HL-60/S4 treated with phorbol 12-myristate 13-acetate at 8.2 ng/mL for 4 days and 3 days (cell line): ENCODE measurements around the gene C14orf180.
"Not testable (repeated sequence)": the region's sequence is repeated elsewhere in the genome, so short reads cannot be mapped to it uniquely, and the experiment has no call there.

Experiments
- in situ Hi-C: fragments of 300-500 bp; cut with MboI; formaldehyde crosslinking; loops from 2 replicates; pipeline ENCODE4 v1.15.0; 2022; ENCODE audit warnings: low sequenced_read_pairs

The C14orf180 gene

GRCh38 chr14:104577426-104577825 lies 2.1 kb upstream of the C14orf180 start:
- in situ Hi-C loops, result no loop called here

- in situ Hi-C loops, result no loop called here
These were observed 1.7 kb upstream of the C14orf180 start for GRCh38 chr14:104577847-104578301.

GRCh38 chr14:104578321-104578720 lies 1.2 kb upstream of the C14orf180 start:
- in situ Hi-C loops, result no loop called here

DNA sequence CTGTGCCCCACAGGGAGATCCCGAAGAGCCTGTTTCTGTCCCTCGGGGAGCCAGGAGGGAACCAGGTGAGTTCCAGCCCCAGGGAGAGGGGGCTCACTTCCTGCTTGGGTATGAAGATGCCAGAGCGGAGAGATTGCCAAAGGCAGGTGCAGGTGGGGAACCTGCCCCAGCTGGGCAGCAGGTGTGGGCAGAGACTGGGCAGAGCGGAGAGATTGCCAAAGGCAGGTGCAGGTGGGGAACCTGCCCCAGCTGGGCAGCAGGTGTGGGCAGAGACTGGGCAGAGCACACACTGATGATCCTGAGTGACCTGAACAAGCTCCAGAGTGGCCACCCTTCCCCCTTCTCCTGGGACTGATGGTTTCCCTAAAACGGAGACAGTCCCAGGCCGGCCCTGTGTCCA lies 375 bp downstream of the C14orf180 start:
- in situ Hi-C loops, result not testable (repeated sequence)

DNA sequence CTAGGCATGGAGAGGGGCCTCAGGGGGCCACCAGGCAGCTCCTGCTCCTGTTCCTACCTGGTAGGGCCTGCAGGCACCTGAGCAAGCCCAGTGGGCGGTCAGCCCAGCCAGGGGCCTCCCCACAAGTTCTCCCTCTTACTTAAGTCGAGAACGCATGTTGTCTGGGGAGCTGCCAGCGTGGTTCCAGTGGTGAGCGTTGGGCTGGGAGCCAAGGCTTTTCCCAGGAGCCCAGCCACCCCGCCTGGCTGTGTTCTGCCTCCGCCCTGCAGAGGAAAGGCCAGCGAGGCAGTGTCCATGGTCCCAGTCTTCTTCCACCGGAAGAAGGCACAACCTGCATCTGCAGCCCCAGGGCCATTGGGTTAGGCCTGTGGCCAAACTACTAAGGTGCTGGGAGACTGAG lies 1.4 kb downstream of the C14orf180 start:
- in situ Hi-C loops, result no loop called here

GRCh38 chr14:104581521-104581920 lies 2.0 kb downstream of the C14orf180 start:
- in situ Hi-C loops, result no loop called here

DNA sequence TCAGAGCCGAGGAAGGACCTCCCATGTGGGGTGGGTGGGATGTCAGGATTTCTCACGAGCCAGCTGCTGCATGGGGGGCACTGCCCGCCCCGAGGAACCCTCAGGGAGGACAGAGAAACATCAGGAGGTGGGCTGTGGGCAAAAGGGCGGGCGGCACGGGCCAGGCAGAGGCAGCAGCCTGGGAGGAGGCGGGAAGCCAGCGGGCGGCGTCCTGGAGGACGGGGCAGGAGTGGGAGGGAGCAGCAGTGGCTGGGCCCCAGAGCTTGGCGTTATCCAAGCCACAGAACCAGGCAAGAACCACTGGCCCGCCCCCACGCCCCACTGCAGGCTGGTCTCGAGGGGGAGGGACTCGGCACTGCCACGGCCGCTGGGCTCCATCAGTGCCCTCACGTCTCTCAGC lies 2.4 kb downstream of the C14orf180 start:
- in situ Hi-C loops, result no loop called here

GRCh38 chr14:104582662-104583061 lies 3.1 kb downstream of the C14orf180 start:
- in situ Hi-C loops, result no loop called here

DNA sequence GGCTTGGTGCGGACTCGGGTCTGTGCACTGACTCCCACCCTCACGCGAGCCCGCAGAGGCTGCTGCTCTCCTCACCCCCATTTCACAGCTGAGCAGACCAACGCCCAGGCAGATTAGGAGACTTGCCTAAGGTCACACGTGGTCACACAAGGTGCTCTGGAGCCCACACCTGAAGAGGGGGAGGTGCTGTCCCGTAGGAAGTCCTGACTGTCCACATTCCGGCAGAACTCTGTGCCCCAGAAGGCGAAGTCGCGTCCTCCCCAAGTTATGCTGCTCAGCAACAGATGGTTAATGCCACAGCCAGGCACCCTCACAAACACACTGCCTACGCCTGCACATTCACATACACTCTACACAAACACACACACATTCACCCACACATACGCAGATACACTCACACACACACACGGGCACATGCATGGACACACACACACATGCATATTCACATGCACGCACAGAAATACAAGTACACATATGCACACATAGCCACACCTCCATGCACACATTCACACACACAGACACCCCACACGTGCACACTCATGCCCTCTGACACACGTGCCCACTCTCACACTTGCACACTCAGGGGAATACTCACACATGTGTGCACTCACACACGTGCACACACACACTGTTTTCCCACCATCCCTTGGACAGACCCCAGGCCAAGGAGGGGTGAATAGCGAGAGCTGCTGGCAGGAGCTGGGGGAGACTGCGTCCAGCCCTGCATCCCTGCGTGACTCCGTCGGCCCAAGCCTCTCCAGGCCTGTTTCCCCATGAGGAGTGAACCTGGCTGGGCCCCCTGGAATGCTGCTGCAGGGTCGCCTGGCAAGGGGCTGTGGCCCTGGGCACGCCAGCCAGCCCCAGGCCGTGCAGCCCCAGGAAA lies 4.1 kb downstream of the C14orf180 start:
- in situ Hi-C loops, result no loop called here

DNA sequence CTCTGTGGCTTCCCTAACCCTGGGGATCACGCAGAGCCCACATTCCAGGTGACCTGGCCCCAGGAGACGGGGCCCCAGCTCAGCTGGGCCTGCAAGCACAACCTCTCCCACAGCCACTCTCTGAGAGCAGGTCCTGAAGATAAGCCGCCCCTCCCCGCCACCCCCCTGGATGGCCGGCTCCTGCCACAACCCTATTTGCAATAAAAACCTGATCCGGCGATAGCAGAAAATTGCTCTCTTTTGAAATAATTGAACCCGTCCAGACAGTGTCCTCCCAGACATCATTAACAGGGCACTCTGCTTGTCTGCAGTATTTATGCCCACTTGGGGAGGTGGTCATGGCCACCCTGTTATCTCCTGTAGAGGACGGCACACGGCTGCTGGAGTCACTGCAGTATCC lies 5.0 kb downstream of the C14orf180 start:
- in situ Hi-C loops, result no loop called here

- in situ Hi-C loops, result no loop called here
These were observed 6.6 kb downstream of the C14orf180 start for GRCh38 chr14:104585966-104586697.

GRCh38 chr14:104586832-104587620 lies 7.5 kb downstream of the C14orf180 start:
- in situ Hi-C loops, result no loop called here

GRCh38 chr14:104587641-104588040 lies 8.1 kb downstream of the C14orf180 start:
- in situ Hi-C loops, result no loop called here

GRCh38 chr14:104588066-104588857 lies 8.7 kb downstream of the C14orf180 start:
- in situ Hi-C loops, result no loop called here

DNA sequence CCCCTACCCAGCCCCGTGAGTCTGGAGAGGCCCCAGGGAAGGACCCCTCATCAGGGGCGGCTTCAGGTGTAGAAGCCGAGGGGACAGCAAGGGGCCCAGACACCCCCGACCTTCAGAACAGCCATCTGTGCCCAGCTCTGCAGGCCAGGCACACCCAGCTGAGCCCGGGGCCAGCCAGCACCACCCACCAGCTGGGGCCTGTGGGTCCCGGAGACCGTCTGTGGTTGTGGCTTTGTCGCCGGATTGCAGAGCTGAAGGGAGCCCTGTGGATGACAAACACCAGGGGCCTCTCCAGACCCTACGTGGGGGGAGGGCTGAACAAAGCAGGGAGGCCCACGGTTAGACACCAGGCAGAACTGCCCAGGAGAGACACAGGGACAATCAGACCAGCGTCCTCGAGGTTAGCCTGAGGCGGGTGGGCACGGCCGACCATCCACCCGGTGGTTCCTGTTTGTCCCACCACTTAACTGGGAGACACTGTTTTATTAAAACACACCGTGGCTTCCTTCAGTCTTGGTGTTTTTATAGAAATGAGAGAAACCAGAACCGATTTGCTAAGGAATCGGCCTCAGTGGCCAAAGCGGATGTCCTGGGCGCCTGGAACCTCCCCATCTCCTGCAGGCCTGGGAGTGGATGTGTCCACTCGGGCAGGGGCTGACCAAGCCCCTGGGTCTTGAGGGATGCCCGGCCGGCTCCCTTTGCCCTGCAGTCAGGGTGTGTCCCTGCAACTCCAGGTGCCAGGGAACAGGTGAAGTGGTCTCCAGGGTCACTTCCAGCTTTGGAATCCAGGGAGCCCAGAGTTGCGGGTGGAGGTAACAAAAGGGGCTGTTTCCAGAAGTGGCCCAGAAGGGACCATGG lies 10.0 kb downstream of the C14orf180 start:
- in situ Hi-C loops, result no loop called here

GRCh38 chr14:104590240-104590965 lies 10.8 kb downstream of the C14orf180 start:
- in situ Hi-C loops, result no loop called here

- in situ Hi-C loops, result no loop called here
These were observed 11.5 kb downstream of the C14orf180 start for GRCh38 chr14:104591031-104591430.

DNA sequence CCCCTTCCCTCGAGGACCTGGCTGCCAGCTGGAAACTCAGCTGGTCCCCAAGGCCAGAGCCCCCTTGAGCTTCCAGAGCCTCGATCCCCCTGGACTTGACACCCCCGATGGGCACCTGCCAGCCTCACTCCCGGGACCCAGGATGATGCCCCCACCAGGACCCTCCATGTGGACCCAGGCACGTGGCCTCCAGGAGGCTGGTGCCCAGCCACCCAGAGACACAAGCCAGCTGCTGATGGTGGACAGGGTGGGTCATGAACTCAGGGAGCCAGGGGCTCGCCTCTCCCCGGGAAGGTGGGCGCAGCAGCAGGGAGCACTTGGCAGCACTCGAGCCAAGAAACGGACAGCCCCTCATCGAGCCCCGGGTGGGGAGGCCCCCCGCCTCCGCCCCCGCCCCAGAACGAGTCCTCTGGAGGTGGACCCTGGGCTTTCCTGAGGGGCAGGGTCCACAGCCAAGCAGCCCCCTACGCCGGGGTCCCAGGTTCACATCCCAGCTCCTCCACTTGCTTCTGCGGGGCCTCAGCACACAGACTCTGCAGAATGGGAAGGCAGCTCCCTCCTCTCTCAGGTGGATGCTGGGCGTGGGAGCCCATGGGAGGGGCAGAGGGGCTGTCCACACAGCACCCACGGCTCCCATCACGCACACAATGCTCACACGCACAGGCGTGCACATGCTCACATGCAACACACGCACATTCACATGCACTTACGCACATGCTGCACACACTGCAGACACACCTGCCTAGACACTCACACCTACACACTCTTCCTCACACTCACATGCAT lies 12.1 kb downstream of the C14orf180 start:
- in situ Hi-C loops, result no loop called here
